Skeletal muscle tissue (tissue), 4 donors: ENCODE measurements around the gene TNN. TPM values are rescaled to one million over a fixed set of nuclear protein-coding genes. Genes with fewer than 3 reads are reported as not detected.

Experiments used
- H3K27ac ChIP-seq: one replicate; pipeline ENCODE4 v1.7.0; 2013; ENCODE audit warnings: mild to moderate bottlenecking, low read depth, low read length, inconsistent platforms
- H3K27me3 ChIP-seq, 3 donors: one replicate each; pipeline ENCODE4 v1.7.0; 2013; ENCODE audit warnings: low read length in 3 of 3; ENCODE audit not compliant: control insufficient read depth in 3 of 3, insufficient read depth in 3 of 3
- H3K36me3 ChIP-seq, 3 donors: one replicate each; pipeline ENCODE4 v1.7.0; 2013; ENCODE audit warnings: low read length in 3 of 3; ENCODE audit not compliant: control insufficient read depth in 3 of 3, insufficient read depth in 3 of 3
- H3K4me1 ChIP-seq, 3 donors: one replicate each; pipeline ENCODE4 v1.7.0; 2013; ENCODE audit warnings: low read length in 3 of 3, mild to moderate bottlenecking in 3 of 3; ENCODE audit not compliant: control insufficient read depth in 3 of 3, insufficient read depth in 3 of 3
- H3K4me3 ChIP-seq, 3 donors: one replicate each; pipeline ENCODE4 v1.7.0; 2013; ENCODE audit warnings: low read length in 3 of 3
- H3K9ac ChIP-seq, 3 donors: one replicate each; pipeline ENCODE4 v1.7.0; 2013; ENCODE audit warnings: low read length in 3 of 3, mild to moderate bottlenecking in 3 of 3, moderate library complexity in 2 of 3, low read depth in 1 of 3
- H3K9me3 ChIP-seq, 3 donors: one replicate each; pipeline ENCODE4 v1.7.0; 2013; ENCODE audit warnings: low read length in 3 of 3; ENCODE audit not compliant: control insufficient read depth in 3 of 3
- total RNA-seq: library from RNA; depleted of rRNA; stranded (reverse); fragments of >200 nt; gene quantifications from one replicate; pipeline ENCODE4 v1.2.3, GENCODE V29; 2014
- donor health status: Osteomylitis.

Gene TNN
- total RNA-seq, 1 donor from 2014 or later, result 5.7 TPM

GRCh38 chr1:175152006-175152652 is 84.5 kb downstream of the TNN start:
- H3K9ac ChIP-seq, result no peak overlapping the region
- no peaks in the 10 kb centered on the region for H3K9me3 ChIP-seq
- H3K4me3 ChIP-seq, result peak overlapping the region in 2 of 3 donors; percentile 18 to 50

GRCh38 chr1:175154629-175155472 is 87.2 kb downstream of the TNN start:
- no peak overlapping the region for H3K27ac ChIP-seq
- peaks cover 4 to 9% (median 9%) of the 10 kb centered on the region in 3 donors for H3K36me3 ChIP-seq
- H3K4me3 ChIP-seq, result no peak overlapping the region
- H3K4me1 ChIP-seq, result peaks cover 4 to 7% (median 6%) of the 10 kb centered on the region in 3 donors
- no peak overlapping the region for H3K9ac ChIP-seq
- H3K27me3 ChIP-seq, result peaks cover 0 to 3% (median 0%) of the 10 kb centered on the region in 3 donors
- H3K9me3 ChIP-seq, result no peaks in the 10 kb centered on the region

More at GRCh38 chr1:175152006-175152652, 84.5 kb downstream of the TNN start:
- Histone ChIP-seq H3K36me3 (no peaks in the 10 kb centered on the region), H3K27ac (no peak overlapping the region), H3K4me1 (peaks cover 4 to 7% (median 6%) of the 10 kb centered on the region in 3 donors), H3K27me3 (peaks cover 0 to 3% (median 0%) of the 10 kb centered on the region in 3 donors)

- Histone ChIP-seq H3K27ac (no peak overlapping the region), H3K27me3 (peaks cover 0 to 3% (median 0%) of the 10 kb centered on the region in 3 donors), H3K4me1 (peaks cover 4 to 7% (median 6%) of the 10 kb centered on the region in 3 donors), H3K36me3 (peaks cover 10 to 15% (median 15%) of the 10 kb centered on the region in 3 donors), H3K9me3 (no peaks in the 10 kb centered on the region), H3K9ac (no peak overlapping the region), H3K4me3 (no peak overlapping the region)
Measured at GRCh38 chr1:175155473-175155856, 87.8 kb downstream of the TNN start.

- peaks cover 0 to 3% (median 0%) of the 10 kb centered on the region in 3 donors for H3K27me3 ChIP-seq
- H3K4me1 ChIP-seq, result peaks cover 4 to 7% (median 6%) of the 10 kb centered on the region in 3 donors
- peaks cover 14 to 20% (median 19%) of the 10 kb centered on the region in 3 donors for H3K36me3 ChIP-seq
- no peak overlapping the region for H3K4me3 ChIP-seq
- no peaks in the 10 kb centered on the region for H3K9me3 ChIP-seq
- H3K9ac ChIP-seq, result no peak overlapping the region
- H3K27ac ChIP-seq, result no peak overlapping the region
Measured at GRCh38 chr1:175155936-175156335, 88.3 kb downstream of the TNN start.

GRCh38 chr1:175157200-175157599 is 89.6 kb downstream of the TNN start:
- Histone ChIP-seq H3K4me3 (no peak overlapping the region), H3K27ac (no peak overlapping the region), H3K4me1 (peaks cover 0 to 5% (median 2%) of the 10 kb centered on the region in 3 donors), H3K27me3 (peaks cover 0 to 3% (median 0%) of the 10 kb centered on the region in 3 donors), H3K9me3 (no peaks in the 10 kb centered on the region), H3K9ac (no peak overlapping the region), H3K36me3 (peaks cover 17 to 28% (median 27%) of the 10 kb centered on the region in 3 donors)

GRCh38 chr1:175158170-175158591 is 90.5 kb downstream of the TNN start:
- Histone ChIP-seq H3K9me3 (no peaks in the 10 kb centered on the region), H3K4me3 (no peak overlapping the region), H3K4me1 (peaks cover 0 to 4% (median 2%) of the 10 kb centered on the region in 3 donors), H3K27me3 (peaks cover 0 to 3% (median 0%) of the 10 kb centered on the region in 3 donors), H3K36me3 (peaks cover 17 to 34% (median 30%) of the 10 kb centered on the region in 3 donors), H3K27ac (no peak overlapping the region), H3K9ac (no peak overlapping the region)

- H3K9me3 ChIP-seq, result no peaks in the 10 kb centered on the region
- no peaks in the 10 kb centered on the region for H3K4me1 ChIP-seq
- H3K27ac ChIP-seq, result no peak overlapping the region
- no peaks in the 10 kb centered on the region for H3K27me3 ChIP-seq
- H3K36me3 ChIP-seq, result peaks cover 33 to 57% (median 55%) of the 10 kb centered on the region in 3 donors
- H3K9ac ChIP-seq, result no peak overlapping the region
- no peak overlapping the region for H3K4me3 ChIP-seq
Measured at GRCh38 chr1:175162955-175163354, 95.3 kb downstream of the TNN start.

GRCh38 chr1:175163702-175164101 is 96.1 kb downstream of the TNN start:
- H3K27me3 ChIP-seq, result no peaks in the 10 kb centered on the region
- H3K27ac ChIP-seq, result no peak overlapping the region
- H3K9me3 ChIP-seq, result no peaks in the 10 kb centered on the region
- H3K9ac ChIP-seq, result no peak overlapping the region
- peaks cover 36 to 57% (median 55%) of the 10 kb centered on the region in 3 donors for H3K36me3 ChIP-seq
- H3K4me1 ChIP-seq, result no peaks in the 10 kb centered on the region
- H3K4me3 ChIP-seq, result no peak overlapping the region

GRCh38 chr1:175164751-175165150 is 97.1 kb downstream of the TNN start:
- Histone ChIP-seq H3K9ac (no peak overlapping the region), H3K9me3 (no peaks in the 10 kb centered on the region), H3K4me3 (no peak overlapping the region), H3K36me3 (peaks cover 36 to 49% (median 48%) of the 10 kb centered on the region in 3 donors), H3K27ac (no peak overlapping the region), H3K4me1 (peaks cover 0 to under 1% (median 0%) of the 10 kb centered on the region in 3 donors), H3K27me3 (no peaks in the 10 kb centered on the region)

GRCh38 chr1:175166746-175167145 is 99.1 kb downstream of the TNN start:
- Histone ChIP-seq H3K9ac (no peak overlapping the region), H3K4me3 (no peak overlapping the region), H3K9me3 (no peaks in the 10 kb centered on the region), H3K27me3 (no peaks in the 10 kb centered on the region), H3K4me1 (peaks cover 0 to 2% (median 0%) of the 10 kb centered on the region in 3 donors), H3K36me3 (peaks cover 22 to 32% (median 31%) of the 10 kb centered on the region in 3 donors), H3K27ac (no peak overlapping the region)
